Right atrium auricular region (tissue), 2 donors: ENCODE measurements around the gene SEMA4D. TPM values are rescaled to one million over a fixed set of nuclear protein-coding genes. Genes with fewer than 3 reads are reported as not detected.

Experiments
- DNase-seq: peaks from one replicate; pipeline ENCODE4 v3.0.0-alpha.2; 2019; ENCODE audit warnings: low spot score
- H3K27ac ChIP-seq, 2 donors: fragments of 200-600 bp; sonication (generic); 1 replicate in 1 of 2; 2 replicates in 1 of 2; pipeline ENCODE4 v1.5.1; 2016 to 2019
- H3K27me3 ChIP-seq, 2 donors: fragments of 200-600 bp; sonication (generic); one replicate each; pipeline versions ENCODE4 v1.5.1 to v1.6.0; 2017 to 2019
- H3K36me3 ChIP-seq: fragments of 200-600 bp; sonication (generic); one replicate; pipeline ENCODE4 v1.5.1; 2016
- H3K4me1 ChIP-seq, 2 donors: fragments of 200-600 bp; sonication (generic); one replicate each; pipeline versions ENCODE4 v1.5.1 to v1.6.0; 2017 to 2019
- H3K4me3 ChIP-seq, 2 donors: fragments of 200-600 bp; sonication (generic); 1 replicate in 1 of 2; 2 replicates in 1 of 2; pipeline ENCODE4 v1.5.1; 2017 to 2019; ENCODE audit warnings: mild to moderate bottlenecking in 1 of 2, moderate library complexity in 1 of 2
- H3K9me3 ChIP-seq, 2 donors: fragments of 200-600 bp; sonication (generic); one replicate each; pipeline ENCODE4 v1.5.1; 2019
- total RNA-seq, 2 donors: library from RNA; depleted of rRNA; stranded (reverse); fragments of >200 nt; gene quantifications; one replicate each; pipeline ENCODE4 v1.1.0, GENCODE V29; 2016
- TF ChIP-seq, protein P1 (sequence below), 2 donors: fragments of 200-600 bp; sonication (generic); IDR thresholded peaks; one replicate each; pipeline ENCODE4 v1.5.1; 2019; ENCODE audit warnings: antibody characterized with exemption in 2 of 2

SEMA4D gene
- total RNA-seq, 2 donors from 2014 or later: 14.6 to 22.1 TPM

DNA sequence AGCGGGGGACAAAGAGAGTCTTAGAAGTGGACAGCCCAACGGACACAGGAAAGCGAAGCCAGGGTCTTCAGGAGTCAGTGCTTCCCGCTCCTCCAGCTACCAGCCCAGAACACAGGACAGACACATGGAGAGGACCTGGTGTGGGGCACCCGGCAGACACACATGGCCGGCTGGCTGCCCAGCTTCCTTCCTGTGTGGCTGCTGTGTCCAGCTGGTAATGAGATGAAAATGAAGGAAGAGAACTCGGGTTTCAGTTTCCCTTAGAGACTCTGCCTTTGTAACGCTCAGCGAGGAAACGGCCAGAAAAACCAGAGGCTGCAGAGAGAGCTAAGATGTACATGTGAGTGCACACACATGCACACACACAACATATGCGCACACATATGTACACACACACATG is 92.1 kb downstream of the SEMA4D start:
- Histone ChIP-seq H3K27me3 (no peaks in the 10 kb centered on the region), H3K27ac (no peak overlapping the region), H3K9me3 (peaks cover 0 to 4% of the 10 kb centered on the region in 2 donors), H3K4me3 (no peak overlapping the region), H3K4me1 (peaks cover 0 to 15% of the 10 kb centered on the region in 2 donors), H3K36me3 (peaks cover 8% of the 10 kb centered on the region)
- no peak for DNase-seq
- TF ChIP-seq, protein P1, sequence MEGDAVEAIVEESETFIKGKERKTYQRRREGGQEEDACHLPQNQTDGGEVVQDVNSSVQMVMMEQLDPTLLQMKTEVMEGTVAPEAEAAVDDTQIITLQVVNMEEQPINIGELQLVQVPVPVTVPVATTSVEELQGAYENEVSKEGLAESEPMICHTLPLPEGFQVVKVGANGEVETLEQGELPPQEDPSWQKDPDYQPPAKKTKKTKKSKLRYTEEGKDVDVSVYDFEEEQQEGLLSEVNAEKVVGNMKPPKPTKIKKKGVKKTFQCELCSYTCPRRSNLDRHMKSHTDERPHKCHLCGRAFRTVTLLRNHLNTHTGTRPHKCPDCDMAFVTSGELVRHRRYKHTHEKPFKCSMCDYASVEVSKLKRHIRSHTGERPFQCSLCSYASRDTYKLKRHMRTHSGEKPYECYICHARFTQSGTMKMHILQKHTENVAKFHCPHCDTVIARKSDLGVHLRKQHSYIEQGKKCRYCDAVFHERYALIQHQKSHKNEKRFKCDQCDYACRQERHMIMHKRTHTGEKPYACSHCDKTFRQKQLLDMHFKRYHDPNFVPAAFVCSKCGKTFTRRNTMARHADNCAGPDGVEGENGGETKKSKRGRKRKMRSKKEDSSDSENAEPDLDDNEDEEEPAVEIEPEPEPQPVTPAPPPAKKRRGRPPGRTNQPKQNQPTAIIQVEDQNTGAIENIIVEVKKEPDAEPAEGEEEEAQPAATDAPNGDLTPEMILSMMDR (IDR thresholded peaks at IDR 0.05): no peak

DNA sequence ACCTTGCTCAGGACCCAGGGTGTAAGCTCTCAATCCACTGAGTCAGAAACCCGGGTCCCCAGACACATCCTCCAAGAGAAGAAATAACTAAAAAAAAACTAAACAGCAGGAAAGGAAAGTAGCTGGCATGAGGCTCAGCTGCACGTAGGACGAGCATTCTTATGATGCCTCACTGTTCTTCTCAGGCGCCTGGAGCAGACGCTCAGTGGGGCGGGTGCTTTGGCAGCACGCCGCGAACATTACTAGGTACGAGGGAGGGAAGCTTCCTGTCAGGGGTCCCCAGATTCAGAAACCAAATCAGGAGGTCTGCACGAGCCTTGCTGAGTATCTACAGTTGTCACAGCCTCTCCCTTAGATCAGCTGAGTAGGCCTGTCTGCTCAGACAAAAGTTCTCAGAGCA is 93.8 kb downstream of the SEMA4D start:
- peaks cover 8% of the 10 kb centered on the region for H3K36me3 ChIP-seq

GRCh38 chr9:89402695-89403427 is 95.1 kb downstream of the SEMA4D start:
- no peak for DNase-seq
- TF ChIP-seq, protein P1 (IDR thresholded peaks at IDR 0.05): no peak
- H3K4me1 ChIP-seq: peaks cover 0 to 6% of the 10 kb centered on the region in 2 donors
- no peak overlapping the region for H3K27ac ChIP-seq
- H3K27me3 ChIP-seq: no peaks in the 10 kb centered on the region
- peaks cover 0 to 4% of the 10 kb centered on the region in 2 donors for H3K9me3 ChIP-seq
- peaks cover 8% of the 10 kb centered on the region for H3K36me3 ChIP-seq
- no peak overlapping the region for H3K4me3 ChIP-seq

More for the DNA sequence above, 93.8 kb downstream of the SEMA4D start:
- peaks cover 0 to 4% of the 10 kb centered on the region in 2 donors for H3K9me3 ChIP-seq
- H3K4me3 ChIP-seq: no peak overlapping the region
- H3K27me3 ChIP-seq: no peaks in the 10 kb centered on the region
- DNase-seq: no peak
- TF ChIP-seq, protein P1 (IDR thresholded peaks at IDR 0.05): no peak
- no peak overlapping the region for H3K27ac ChIP-seq
- H3K4me1 ChIP-seq: peaks cover 0 to 6% of the 10 kb centered on the region in 2 donors

DNA sequence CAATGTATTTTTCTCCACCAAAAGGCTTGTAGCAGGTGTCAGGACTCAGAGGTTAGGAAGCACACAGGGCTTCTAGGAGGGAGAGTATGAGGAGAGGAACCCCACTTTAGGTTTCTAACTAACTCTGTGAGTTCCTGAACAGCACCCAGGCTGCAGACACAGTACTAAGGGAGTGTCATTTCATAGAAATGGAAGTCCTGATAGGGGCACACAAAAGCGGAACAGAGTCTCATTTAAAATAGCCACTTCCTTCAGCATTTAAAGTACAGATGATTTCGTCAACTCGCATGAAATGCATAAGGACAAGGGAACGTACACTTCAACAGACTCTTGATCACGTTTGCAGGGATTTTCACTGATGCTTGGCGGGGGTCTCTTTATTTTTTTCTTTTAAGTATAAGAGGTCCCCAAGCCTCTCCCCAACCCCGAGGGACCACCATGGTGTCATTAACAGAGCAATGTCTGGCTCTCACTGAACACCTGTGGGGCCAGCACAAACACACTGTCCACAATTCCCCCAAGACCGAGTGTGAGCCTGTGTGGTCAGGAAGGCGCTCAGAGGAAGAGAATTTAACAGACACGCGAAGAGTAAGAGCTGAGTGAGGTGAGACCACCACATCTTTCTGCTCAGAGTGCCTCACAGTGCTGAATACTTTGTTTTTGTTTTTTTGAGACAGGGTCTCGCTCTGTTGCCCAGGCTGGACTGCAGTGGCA is 97.4 kb downstream of the SEMA4D start:
- Histone ChIP-seq H3K4me3 (no peak overlapping the region), H3K36me3 (peaks cover 14% of the 10 kb centered on the region), H3K9me3 (no peaks in the 10 kb centered on the region), H3K27ac (no peak overlapping the region), H3K4me1 (no peaks in the 10 kb centered on the region), H3K27me3 (no peaks in the 10 kb centered on the region)
- no peak for DNase-seq
- TF ChIP-seq, protein P1 (IDR thresholded peaks at IDR 0.05): no peak

DNA sequence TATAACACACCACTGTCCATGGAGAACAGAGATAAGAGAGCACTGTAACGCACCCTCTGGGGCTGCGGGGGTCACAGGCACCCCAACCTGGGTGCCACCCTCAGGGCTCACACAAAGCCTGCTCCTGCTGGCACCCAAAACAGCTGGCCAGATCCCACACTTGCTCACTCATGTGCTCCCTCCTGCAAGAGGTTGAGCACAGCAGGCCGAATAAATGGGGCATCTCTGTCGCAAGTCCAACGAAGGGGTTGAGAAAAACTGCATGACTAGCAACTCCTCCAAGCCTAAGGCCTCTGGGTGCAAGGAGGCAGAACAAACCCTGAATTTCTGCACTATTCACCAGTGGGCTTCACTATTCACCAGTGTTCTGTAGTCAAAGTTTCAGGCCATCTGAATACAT is 99.3 kb downstream of the SEMA4D start:
- Histone ChIP-seq H3K9me3 (no peaks in the 10 kb centered on the region), H3K4me1 (no peaks in the 10 kb centered on the region), H3K27me3 (no peaks in the 10 kb centered on the region), H3K4me3 (no peak overlapping the region), H3K36me3 (peaks cover 14% of the 10 kb centered on the region), H3K27ac (no peak overlapping the region)
- no peak for DNase-seq
- TF ChIP-seq, protein P1 (IDR thresholded peaks at IDR 0.05): no peak
